Measurements from ENCODE around the gene AASDH. TPM values are rescaled to one million over a fixed set of nuclear protein-coding genes. Genes with fewer than 3 reads are reported as not detected.

Gene AASDH, protein sequence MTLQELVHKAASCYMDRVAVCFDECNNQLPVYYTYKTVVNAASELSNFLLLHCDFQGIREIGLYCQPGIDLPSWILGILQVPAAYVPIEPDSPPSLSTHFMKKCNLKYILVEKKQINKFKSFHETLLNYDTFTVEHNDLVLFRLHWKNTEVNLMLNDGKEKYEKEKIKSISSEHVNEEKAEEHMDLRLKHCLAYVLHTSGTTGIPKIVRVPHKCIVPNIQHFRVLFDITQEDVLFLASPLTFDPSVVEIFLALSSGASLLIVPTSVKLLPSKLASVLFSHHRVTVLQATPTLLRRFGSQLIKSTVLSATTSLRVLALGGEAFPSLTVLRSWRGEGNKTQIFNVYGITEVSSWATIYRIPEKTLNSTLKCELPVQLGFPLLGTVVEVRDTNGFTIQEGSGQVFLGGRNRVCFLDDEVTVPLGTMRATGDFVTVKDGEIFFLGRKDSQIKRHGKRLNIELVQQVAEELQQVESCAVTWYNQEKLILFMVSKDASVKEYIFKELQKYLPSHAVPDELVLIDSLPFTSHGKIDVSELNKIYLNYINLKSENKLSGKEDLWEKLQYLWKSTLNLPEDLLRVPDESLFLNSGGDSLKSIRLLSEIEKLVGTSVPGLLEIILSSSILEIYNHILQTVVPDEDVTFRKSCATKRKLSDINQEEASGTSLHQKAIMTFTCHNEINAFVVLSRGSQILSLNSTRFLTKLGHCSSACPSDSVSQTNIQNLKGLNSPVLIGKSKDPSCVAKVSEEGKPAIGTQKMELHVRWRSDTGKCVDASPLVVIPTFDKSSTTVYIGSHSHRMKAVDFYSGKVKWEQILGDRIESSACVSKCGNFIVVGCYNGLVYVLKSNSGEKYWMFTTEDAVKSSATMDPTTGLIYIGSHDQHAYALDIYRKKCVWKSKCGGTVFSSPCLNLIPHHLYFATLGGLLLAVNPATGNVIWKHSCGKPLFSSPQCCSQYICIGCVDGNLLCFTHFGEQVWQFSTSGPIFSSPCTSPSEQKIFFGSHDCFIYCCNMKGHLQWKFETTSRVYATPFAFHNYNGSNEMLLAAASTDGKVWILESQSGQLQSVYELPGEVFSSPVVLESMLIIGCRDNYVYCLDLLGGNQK
- total RNA-seq (2014; rRNA removed; shearing (Covaris generic)): 6.6 and 15.0 TPM in 2 replicates

DNA sequence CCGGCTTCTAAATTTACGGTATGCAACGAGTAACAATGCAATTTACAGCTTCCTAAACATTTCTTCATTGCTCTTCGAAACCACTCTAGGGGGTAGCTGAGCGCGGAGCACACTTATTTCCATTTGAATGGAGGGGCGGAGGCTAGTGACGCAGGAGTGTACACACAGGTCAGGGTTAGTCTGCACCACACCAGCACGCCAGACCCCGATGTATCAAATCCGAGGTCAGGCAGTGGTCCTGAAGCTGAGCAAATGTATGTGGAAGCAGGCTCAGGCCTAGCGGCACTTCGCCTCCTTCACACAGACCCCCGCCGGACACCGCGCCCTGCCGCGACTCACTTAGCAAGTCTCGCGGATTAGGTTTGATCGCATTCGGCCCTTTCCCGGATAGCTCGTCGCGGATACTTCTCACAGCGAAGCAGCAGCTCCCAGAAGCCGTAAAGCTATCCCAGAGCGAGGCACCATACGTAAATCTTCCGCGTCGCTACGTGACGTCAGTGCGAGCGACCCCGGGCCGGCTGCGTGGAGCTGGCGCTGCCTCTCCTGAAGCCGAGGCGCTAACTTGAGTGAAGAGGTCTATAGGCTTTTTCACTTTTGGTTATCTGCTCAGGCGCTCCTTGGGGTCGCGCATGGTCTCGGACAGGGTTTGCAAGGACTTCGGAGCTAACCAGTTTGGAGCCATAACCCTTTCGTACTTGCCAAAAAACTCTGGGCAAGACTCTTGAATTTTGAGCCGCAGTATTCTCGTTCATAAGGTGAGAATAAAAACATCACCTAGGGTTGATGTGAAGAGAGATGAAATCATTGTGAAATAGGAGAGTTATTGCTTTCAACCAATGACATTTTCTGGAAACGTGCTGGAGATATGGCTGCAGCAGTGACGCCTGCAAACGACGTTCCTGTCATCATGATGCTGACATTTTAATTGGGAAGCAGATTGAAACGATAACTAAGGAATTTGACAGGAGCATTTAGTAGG lies at the start of gene AASDH:
Gene AASDH, minus strand, starts transcription at position 469 of the 979 bp plus-strand sequence. CDS start 3,192 bp downstream, outside the sequence.
- peak; percentile 93 for DNase-seq (ENCODE audit: low spot score)

DNA sequence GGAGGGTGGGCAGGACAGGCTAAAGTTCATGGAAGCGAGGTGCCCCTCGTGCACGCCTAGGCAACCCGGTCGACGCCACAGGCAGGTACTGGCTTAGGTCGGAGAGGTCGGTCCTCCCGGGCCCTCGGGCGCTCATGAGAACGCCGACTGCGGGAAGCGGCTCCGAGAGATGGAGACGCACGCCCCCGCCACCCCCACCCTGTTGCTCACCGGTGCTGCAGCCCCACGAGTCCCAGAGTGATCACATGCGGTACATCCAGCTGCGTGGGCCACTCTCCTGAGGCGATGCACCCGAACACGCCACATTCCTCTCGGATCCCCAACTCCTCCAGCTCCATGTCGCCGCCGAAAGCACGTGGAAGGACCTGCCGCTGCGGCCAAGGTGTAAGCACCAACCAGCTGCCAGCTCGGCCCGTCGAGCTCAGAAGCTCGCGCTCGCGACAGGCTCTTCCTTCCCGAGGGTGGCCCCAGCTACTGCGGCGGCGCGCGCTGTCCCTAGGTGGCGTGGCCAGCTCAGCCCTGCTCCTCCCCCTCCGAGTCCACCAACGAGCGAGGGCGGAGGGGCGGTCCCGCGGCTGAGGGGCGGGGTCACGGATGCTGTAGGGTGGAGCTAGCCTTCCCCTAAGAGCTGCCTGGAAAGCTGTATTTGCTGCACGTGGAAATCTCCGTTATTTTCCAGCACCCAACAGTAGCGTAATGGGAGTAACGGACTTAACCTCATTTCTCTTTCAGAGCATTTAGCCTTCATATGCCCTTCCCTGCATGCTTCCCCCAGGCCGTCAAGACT lies 48.0 kb upstream of the AASDH start, which contains the start of gene PPAT:
Gene PPAT, minus strand, starts transcription at position 476 of the 787 bp plus-strand sequence. Its CDS starts 138 bp downstream, at position 338.
- DNase-seq (ENCODE audit: low spot score): peak; percentile 98

DNA sequence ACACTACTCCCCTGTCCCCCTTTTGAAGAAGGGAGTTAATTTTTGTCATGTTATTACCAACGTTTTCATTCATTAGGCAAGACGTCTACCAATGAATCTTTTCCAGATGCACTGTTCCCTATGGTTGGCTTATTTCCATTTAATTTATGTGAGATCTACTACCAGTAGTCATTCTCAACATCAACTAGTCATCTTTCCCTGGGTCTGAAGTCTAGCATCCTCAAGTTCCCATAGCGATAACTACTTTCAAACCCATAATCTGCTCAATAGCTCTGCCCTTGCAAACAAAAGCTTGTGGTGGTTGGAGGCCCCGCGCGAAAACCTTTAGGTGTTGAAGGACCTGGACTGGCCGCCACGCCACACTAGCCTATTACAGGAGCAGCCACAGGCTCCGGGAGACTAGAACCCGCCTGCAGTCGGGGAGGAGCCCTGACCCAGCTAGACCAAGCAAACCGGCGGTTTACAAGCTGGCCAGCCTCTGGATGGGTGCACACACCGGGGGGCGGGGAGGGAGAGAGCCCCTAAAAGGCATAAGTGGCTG lies 47.4 kb upstream of the AASDH start:
- DNase-seq (ENCODE audit: low spot score): peak; percentile 38

- no peak for DNase-seq (ENCODE audit: low spot score)
These were observed 46.0 kb upstream of the AASDH start for GRCh38 chr4:56433280-56433679.

GRCh38 chr4:56430203-56430602 lies 42.9 kb upstream of the AASDH start:
- DNase-seq (ENCODE audit: low spot score): no peak

DNA sequence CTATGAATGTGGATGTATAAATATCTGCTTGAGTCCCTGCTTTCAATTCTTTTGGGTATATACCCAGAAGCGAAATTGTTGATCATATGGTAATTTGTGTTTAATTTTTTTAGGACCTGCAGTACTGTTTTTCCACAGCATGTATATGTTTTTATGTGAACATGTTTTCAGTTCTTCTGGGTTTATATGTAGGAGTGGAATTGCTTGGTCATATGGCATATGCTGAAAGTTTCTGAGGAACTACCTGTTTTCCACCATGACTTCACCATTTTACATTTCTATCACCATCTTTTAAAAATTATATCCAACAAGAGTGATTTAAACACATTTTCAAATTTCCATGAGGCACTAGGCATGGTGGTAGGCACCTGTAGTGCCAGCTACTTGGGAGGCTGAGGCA lies 39.9 kb upstream of the AASDH start:
- DNase-seq (ENCODE audit: low spot score): no peak

DNA sequence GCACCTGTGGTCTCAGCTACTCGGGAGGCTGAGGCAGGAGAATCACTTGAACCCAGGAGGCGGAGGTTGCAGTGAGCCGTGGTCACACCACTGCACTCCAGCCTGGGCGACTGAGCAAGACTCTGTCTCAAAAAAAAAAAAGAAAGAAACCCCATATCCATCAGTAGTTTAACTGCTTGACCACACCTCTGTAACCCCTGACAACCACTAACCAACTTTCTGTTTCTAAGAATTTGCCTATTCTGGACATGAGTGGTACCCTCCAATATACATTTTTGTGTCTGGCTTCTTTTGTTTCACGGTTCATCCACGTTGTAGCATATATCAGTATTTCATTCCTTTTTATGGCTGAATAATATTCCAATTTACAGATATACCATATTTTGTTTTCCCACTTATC lies 39.0 kb upstream of the AASDH start:
- no peak for DNase-seq (ENCODE audit: low spot score)

- DNase-seq (ENCODE audit: low spot score): no peak
These were observed 38.2 kb upstream of the AASDH start for GRCh38 chr4:56425518-56425917.

DNA sequence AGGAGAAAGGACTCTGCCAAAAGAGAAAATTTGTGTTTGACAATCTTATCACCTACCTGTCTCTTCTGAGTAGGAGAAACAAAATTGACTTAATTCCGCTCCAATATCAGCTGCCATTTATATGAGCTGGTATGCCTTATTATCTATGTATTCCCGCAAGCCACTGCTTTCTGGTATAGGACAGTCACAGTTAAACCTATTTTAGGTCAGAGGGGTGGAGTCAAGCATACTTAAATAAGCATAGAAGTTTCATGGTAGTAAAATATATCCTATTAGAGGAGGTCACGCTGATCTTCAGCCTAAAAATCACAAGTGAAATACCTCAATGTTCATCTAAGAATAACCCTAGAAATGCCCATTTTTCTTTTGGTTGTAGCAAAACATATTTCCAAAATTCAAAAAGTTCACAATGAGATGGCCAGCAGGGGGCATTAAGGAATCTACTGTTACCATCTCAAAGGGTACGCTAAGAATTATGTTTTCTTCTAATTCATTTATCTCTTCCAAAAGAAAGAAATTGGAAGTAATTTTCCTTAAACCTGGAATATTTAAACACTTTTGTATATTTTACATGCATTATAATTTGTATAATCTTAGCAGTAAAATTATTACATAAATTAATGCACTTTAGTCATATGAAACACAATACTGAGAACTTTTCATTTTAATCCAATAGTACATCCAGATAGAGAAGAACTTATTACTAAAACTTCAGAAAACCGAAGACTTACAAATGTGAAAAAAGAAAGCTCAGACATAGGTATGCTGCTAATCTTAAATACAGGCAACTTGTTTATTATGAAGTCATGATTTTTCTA lies 37.6 kb upstream of the AASDH start:
- DNase-seq (ENCODE audit: low spot score): no peak

DNA sequence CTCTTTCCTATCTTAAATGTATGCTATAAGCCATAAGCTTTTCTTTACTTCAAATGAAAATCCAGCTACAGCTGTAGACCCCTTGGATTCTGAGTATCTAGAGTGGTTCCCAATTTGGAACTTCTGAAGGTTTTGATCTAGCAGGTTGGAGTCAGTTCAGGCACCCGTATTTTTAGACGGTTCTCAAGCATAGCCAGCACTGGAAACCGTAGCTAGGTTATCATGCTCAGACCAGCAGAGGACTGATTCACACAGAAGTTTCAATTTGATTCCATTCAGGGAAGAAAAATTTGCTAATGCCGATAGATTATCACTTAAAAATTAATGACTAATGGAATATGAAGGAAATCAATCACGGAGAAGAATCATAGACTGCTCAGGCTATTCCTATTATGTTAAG lies 36.9 kb upstream of the AASDH start:
- no peak for DNase-seq (ENCODE audit: low spot score)

- DNase-seq (ENCODE audit: low spot score): no peak
These were observed 30.1 kb upstream of the AASDH start for GRCh38 chr4:56417396-56417795.

GRCh38 chr4:56416349-56416748 lies 29.1 kb upstream of the AASDH start:
- no peak for DNase-seq (ENCODE audit: low spot score)

DNA sequence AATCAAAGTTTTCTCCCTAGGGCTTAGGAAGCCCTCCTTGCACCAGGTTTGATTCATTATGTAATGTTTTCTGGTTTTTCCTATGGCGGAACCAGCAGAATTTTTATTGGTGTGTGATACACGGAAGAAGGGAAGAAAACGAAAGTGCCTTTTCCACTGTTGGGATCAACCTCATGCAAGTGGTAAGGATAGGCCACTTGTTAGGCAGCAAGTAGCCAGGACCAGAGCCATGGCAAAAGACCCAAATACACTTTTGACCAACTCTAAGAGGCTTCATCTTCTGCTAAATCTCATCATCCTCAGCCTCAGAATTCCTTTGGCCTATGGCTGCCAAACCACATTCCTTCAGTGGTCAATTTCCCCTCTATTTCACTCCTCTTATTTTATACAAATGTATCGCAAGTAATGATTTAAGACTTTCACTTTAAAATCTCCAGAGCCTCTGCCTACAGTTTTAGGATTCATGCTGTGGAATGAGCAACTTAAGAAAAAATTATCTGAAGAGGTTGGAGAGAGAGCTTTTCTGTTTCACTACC lies 26.9 kb upstream of the AASDH start:
- DNase-seq (ENCODE audit: low spot score): no peak

DNA sequence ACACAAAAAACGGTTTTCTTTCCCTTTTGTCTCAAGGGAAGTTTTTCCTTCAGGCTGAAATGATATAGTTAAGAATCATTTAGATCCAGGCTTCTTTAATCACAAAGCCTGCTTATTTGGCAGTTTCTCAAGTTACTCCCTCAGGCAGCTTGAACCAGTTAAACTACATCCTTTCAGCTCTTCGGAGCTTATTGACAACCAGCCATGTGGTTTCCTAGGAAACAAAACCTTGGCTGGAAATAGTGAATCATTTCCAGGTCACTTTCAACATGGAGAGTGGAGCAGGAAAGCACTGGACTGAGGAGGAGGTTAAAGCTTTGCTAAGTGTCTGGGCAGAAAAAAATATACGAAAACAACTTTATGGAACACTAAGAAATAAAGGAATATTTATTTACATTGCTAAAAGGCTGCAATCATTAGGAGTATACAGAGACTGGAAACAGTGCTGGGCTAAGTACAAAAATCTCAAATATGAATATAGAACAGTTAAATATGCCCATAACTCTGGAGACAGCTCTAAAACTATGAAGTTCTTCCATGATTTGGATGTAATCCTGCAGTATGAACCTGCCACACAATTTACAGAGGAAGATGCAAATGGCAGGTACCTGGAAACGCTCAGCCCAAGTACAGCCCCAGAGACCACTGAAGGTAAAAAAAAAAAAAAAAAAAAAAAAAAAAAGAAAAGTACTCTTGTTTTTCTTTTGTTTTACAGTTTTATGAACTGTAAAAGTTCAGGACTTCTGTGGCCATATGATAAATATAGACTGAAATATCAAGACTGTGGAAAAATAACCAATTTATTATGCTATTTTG lies 23.2 kb upstream of the AASDH start:
- DNase-seq (ENCODE audit: low spot score): peak; percentile 83

GRCh38 chr4:56409511-56410090 lies 22.3 kb upstream of the AASDH start:
- no peak for DNase-seq (ENCODE audit: low spot score)

- DNase-seq (ENCODE audit: low spot score): no peak
These were observed 21.7 kb upstream of the AASDH start for GRCh38 chr4:56408978-56409377.

- no peak for DNase-seq (ENCODE audit: low spot score)
These were observed 18.9 kb upstream of the AASDH start for GRCh38 chr4:56406151-56406550.

Measured in H4 (cell line).